ENCODE measurements around the gene PPFIBP2.
A peak's percentile ranks its signal among the peaks of the same experiment; 100 is the strongest.
"Not testable (repeated sequence)": the region's sequence is repeated elsewhere in the genome, so short reads cannot be mapped to it uniquely, and the experiment has no call there.

PPFIBP2 gene

DNA sequence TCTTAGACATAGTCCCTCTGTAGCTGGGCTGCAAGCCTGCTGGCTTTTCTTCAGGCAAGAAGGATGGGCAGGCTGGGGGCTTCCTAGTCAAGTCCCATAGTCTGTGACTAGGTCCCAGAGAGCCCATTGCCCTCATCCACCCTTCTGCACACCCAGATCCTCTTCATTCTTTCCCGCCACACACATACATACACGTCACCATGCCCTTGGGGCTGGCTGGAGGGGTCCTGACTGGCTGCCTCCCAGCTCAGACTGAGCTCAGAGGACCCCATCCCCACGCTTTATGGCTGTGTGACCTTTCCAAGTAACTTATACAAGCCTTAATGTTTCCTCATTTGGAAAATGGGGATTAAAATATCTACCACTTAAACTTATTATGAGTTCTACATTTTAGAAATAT is 13.5 kb upstream of the PPFIBP2 start:
- DNase-seq: no peak

DNA sequence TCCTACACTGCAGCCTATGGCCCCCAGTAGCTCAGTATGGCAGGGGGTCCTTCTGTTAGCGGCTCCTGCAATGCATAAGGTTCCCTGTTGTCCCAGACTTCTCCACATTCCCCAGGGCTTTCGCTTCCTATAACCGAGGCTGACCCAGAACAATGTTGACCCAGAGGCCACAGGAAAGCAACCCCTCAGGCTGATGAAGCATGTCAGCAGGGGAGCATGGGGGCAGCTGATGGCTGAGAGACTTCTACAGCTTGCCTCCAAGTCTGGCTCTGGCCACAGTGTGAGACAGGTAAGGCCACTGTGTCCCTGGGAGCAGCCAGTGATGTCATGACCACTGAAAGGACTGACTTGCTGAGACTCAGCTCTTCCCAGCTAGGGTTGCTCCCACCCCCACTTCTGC is 12.5 kb upstream of the PPFIBP2 start:
- no peak for DNase-seq

DNA sequence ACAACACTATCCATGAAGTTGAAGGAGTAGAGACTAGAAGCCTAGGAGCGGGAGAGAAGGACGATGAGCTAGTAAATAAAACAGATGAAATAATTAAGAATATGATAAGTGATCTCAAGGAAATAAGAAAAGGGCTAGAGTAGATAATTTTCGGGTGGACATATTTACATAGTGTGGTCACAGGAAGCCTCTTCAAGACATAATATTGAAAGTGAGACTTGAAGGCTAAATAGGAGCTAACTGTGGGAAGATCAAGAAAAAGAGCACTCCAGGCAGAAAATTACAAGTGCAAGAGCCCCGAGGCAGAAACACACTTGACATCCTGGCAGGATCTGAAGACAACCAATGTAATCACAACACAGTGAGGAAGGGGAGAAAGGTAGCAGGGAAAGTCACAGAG is 11.9 kb upstream of the PPFIBP2 start:
- no peak for DNase-seq

DNA sequence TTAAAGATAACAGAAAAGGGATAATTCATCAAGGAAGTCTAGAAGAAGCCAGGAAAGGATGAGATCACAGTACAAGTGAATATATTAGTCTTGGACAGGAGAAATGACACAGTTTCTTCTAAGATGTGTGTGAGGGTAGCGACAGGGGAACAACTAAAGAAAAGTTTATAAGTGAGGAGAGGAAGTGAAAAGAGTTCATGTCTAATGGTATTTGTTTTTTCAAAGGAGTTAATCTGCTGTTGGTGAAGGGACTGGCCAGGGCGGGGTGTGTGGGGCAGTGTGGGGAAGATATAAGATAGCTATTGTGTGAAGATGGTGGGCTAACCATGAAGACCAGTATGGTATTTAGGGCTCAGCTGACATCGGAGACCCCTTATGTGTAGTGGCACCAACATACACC is 7.6 kb upstream of the PPFIBP2 start:
- DNase-seq: no peak

DNA sequence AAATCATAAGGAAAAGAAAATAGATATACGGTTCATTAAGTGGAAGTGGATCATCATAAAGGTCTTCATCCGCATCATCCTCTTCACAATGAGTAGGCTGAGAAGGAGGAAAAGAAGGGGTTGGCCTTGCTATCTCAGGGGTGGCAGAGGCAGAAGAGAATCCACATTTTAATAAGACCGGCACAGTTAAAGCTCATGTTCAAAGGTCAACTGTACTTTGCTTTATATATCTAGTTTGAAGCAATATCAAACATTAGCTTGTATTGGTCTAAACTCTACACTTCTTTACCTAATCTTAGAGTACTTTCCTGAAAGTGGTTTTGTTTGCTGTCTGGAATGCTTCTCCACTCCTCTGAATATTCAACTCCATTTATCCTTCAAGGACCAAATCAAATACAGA is 5.7 kb upstream of the PPFIBP2 start:
- DNase-seq: no peak

DNA sequence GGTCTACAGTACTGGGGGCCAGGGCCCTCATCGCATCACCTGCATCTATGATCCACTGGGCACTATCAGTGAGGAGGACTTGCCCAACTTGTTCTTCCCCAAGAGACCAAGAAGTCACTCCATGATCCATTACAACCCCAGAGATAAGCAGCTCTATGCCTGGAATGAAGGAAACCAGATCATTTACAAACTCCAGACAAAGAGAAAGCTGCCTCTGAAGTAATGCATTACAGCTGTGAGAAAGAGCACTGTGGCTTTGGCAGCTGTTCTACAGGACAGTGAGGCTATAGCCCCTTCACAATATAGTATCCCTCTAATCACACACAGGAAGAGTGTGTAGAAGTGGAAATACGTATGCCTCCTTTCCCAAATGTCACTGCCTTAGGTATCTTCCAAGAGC is 3.8 kb upstream of the PPFIBP2 start:
- DNase-seq: no peak

DNA sequence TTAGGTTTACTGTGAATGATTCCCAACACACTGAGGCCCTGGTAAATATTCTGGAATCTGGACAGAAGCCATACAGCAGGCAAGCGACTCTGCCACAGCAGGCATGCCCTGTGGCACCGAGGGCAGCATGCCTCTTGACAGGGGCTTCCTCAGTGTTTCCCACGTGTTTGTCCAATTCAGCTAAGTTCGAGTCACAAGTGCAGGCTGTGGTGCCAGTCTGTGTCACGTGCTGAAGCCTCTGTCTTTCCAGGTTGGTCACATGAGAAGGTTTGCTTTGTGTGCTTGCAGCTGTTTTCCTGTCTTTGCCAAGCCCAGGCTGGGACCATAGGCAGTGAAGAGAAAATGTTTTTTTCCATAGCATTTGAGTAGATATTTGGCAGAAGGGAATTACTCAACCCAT is 2.4 kb upstream of the PPFIBP2 start:
- no peak for DNase-seq

DNA sequence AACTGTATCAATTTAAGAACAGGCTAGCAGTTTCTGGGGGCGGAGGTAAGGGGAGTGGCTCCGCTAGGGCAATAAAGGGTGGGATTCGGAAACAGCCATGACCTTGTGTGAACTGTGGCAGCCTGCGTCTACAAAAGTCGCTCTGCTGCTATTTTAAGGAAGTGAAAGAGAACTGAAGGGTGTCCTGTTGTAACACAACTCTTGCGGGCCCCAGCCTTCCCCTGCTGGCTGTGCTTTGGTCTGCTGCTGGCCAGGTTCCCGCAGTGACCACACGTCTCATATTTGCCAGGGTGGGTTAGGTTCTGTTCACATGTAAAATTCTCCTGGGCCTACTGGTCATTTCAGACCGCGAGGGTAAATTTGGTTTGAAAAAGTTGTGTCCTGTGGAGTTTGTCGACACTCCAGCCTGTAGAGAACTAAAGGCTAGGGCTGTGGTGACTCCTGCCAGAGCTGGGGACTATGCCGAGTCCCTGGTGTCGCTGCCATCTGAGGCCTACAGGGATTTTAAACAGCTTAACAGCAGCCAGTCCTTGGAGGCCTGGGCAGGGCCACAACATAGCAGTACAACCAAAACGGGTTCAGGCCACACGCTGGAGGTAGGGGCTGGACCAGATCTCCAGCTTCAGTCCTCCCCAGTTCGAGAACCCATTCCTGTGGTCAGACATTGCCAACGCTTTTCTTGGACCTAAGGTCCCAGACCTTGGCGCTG is 1.1 kb upstream of the PPFIBP2 start:
- DNase-seq: peak; percentile 37

DNA sequence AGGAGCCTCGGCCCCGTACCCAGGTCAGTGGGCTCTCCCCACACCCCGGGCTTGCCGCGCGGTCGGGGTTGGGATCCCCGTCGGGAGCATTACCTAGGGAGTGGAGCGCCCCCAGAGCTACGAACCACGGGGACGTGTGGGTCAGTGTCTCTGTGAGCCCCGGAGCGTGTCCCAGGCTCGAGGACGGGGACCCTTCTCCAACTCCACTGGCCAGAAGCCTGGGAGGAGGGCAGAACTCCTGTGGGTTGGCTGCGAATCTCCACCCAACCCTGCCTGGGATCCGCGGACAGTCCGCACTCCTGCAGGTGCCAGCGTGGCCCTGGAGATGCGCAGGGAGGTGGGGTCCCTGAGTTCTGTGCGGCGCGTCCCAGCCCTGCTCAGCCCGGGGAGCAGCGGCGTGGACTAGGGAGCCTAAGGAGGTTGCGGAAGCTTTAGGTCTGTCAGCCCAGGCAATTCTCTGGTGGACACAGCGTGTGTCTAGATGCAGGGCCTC is 346 bp downstream of the PPFIBP2 start:
- DNase-seq: no peak

DNA sequence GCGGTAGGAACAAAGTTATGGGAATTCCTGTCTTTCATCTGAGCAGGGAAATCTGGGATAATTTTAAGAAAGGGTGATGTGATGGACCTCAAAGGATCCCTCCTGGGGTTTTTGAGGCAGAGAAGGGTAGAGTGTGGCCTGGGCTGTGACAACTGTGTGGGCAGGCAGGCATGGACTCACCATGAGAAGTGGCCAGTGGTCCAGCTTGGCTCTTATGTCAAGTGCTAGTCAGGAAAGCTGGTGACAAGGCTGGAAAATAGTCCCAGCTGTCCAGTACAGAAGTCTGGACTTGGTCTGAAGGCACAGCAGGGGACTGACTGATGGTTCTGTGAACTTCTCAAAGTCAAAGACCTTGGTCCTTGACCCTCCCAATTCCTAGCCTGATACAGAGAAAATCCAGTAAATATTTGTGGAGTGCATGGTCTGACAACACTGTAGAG is 1.7 kb downstream of the PPFIBP2 start:
- DNase-seq: no peak

DNA sequence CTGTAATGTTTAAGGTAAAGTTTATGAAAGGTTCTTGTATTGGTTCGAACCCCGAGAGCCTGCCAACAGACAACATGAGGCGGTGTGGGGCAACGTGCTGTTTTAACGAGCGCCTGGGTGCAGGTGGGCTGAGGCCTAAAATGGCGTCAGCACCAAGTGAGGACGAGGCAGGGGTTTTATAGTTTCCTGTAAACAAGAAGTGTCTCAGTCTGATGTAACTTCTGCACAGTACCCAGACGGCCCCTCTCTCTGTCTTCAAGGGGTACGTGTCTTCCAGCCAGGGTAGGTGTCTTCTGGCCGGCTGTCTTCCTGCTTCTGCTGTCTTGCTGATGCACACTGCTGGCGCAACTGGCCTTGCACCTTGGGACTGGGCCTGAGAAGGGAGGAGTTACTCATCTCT is 2.7 kb downstream of the PPFIBP2 start:
- DNase-seq: no peak

DNA sequence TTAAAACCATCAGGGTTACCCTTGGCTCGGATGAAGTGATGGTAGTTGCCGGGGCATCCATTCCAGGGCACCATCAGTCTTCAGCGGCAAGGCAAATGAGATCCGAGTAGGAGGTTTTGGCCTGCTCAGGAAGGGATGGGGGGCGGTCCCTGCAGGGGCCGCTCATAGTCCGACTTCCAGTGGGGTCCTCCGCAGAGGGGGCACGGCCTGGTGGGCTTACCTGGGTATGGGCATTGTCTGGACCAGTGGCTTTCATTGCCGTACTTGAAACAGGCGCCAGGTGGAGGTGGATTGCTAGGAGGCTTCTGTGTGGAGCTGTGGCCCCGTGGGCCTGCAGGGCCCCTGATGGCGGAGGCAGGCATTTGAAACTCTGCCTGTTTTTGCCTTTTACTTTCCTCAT is 3.9 kb downstream of the PPFIBP2 start:
- DNase-seq: not testable (repeated sequence)

DNA sequence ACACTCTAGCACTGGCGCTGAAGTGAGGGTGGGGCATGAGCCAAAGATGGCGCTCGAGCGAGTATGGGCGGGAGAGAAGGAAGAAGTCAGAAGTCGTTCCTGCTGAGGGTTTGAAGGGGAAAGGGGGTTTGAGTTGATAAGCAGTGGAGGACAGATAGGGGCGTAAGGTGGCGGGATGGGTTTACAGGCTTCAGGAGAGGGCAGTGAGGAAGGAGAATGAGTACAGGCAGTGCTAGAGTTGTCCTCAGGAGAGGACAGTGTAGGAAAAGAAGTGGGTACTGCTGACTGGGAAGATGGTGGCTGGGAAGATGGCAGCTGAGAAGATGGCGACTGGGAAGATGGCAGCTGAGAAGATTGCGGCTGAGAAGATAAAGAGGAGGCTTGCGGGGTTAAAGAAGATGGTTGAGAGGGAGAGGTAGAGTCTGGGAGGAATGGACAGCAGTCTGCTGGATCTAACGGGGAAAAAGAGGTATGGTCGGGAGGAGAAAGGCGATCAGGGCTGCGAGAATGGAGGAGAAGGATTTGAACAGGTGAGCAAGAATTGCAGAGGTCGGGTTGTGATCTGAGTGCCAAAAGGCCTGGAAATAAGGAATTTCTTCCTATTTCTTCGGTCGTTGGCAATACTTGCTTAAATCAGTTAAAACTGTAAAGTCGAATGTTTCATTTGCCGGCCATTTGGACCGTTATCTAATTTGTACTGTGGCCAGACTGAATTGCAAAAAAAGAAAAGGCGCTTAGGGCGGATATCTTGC is 5.2 kb downstream of the PPFIBP2 start:
- DNase-seq: no peak

DNA sequence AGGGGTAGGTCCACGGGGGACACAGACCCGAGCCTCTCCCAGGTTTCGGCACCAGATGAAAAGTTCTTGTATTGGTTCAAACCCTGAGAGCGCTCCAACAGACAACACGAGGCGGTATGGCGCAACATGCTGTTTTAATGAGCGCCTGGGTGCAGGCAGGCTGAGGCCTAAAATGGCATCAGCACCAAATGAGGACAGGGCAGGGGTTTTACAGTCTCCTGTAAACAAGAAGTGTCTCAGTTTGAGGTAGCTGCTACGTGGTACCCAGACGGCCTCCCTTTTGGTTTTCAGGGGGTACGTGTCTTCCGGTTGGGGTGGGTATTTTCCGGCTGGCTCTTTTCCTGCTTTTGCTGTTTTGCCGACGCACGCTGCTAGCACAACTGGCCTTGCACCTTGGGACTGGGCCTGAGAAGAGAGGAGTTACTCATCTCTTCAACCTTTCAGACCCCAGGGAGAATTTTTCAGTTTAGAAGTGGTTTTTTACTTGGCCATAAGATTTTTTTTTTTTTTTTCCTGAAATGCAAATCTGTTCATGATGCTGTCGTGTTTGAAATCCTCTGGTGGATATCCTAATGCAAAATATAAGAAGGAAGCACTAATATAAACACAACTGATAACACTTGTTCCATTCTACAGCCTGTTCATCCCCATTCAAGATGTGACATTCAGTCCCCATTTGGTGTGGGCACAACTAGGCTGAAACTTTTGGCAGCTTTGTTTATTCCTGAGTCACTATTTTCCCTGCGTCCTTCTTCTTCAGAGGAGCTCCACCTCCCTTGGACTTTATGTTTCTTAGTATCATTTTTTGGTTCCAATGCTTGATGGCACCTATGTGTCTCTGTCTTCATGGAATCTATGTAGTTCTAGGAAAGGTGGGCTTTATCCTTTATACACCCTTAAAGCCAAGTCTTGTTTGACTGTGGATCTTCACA is 6.5 kb downstream of the PPFIBP2 start:
- DNase-seq: no peak

DNA sequence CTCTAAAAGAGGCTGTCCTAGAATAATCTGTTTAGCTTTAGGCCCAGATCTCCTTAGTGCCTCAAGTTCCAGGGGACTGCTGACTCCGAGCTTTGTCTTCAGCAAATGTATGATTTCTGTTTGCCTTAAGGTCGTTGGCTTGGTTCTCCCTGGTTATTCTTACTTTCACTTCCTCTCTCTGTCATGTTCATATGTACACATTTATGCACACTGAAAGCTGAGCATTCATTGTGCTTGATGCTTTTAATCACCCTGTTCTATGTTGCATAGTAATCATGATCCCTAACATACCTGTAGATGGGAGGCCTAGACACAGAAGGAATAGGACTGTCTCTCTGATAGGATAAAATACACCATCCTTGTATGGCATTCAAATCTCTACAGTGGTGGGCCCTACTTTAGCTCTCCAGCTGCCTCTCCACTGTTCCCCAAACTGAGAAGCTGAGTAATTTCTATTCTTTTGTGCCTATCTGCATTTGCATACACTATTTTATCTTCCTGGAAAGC is 7.2 kb downstream of the PPFIBP2 start:
- peak; percentile 20 for DNase-seq

DNA sequence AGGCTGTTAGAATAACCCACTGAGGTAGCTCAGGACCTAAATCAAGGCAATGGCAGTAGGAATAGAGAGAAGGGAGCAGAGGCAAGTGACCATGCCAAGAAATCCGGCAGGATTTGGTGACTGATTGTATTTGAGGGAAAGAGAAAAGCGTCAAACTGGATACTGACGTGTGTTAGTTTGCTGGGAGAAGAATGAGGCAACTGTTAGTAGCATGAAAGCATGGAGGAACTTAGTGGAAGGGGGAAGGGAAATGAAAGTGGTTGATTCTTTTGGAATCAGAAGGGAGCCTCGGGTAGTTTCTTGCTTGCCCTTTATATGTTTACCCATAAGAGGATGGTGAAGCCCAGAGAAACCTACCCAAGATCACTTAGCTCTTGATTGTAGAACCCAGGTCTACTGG is 8.3 kb downstream of the PPFIBP2 start:
- DNase-seq: no peak

DNA sequence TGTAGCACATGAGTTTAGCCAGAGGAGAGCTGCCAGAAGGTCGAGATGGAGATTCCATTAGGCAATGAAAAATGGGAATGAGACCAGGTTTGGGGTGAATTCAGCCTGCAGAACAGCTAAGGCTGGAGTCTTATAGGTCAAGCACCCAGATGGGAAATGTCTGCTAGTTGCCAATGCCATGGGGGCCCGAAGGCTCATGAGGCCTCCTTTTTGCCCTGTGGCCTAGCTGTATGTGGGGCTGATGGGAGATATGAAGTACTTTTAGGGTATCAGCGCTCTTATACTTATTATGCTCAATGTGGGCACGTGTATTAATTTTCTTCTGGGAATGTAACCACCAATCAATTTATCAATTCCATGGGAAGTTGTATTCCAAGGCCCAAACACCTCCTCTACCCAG is 8.7 kb downstream of the PPFIBP2 start:
- no peak for DNase-seq

DNA sequence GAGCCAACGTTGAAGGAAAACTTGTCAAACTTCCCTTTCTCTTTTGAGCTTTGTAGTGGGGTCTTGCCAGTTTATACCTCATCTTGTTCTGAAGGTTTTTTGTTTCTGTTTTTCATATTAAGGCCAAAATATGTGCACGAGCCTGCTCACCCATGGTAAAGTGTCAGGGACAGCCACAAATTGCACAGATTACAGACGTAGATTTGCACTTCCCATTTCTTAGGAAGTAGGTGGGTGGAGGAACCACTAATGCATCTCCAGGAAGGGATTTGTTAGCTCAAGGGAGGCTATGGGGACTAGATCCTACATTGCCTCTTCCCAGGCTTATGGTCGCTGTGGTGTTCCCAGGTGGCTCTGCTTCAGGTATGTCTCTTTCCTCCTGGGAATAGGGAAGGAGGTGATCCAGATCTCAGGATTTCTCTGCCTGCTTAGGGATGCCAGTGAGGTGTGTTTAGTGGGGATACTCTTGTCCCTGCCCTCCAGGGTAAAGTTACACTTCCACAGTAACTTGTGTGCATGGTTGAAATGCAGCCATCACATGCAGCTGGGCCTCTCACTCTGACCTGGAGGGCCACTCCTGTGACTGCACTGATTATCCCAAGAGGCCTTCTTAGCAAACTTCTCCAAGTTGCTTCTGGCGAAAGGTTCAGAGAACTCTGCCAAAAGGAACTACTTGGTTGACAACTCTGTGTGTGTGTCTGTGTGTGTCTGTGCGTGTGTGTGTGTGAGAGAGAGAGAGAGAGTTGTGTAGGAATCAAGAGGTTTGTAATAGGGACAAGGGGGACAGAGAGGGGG is 9.8 kb downstream of the PPFIBP2 start:
- DNase-seq: peak; percentile 34

DNA sequence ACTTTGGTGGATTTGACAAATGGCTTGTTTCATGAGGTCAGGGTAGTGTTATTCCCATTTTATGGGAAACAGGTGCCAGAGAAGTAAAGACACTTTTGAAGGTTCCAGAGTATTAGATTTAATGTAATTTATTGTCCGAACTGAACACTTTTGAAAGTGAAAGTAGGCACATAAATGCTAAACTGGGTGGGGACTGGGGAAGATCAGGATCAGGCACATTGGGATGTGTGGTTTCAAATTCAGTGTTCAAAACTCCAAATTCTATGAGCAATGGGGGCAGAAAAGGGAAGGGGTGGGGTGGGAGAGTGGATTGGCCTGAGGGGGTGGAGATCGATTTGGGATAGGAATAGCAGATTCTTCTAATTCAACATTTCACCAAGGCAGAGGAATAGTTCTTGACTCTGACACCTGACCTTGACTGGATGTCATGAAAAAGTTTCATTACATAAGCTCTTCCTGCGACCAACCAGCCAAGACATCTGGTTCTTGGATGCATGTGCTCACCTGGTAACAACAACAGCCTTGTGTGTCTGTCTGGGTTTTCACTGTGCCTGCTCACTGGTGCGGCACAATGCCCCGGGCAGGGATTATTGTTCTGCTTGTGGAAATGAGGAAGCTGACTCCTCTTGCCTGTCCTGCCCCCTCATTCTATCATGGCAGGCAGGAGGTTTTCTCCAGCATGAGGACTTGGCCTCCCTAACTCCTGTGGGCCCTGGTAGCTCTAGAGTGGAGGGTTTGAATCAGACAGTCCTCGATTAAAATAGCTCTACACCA is 10.8 kb downstream of the PPFIBP2 start:
- peak; percentile 68 for DNase-seq

DNA sequence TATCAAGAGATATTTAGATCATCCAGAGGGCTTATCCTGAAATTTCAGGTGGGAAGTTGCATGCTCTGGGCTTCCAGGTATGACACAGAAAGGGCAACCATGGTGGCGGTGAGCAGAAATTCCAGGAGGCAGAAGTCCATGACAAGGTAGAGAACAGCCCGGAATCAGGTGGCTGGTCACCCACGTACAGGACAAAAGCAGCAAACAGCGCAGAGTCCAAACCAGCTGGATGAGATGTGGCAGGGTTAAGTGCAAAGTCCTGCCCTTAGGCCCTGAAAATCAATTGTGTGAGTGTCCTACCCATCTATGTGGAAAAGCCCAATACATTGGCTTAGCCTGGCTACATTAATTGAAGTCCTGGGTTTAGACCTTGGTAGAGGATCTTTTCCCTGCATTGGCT is 11.6 kb downstream of the PPFIBP2 start:
- DNase-seq: no peak

DNA sequence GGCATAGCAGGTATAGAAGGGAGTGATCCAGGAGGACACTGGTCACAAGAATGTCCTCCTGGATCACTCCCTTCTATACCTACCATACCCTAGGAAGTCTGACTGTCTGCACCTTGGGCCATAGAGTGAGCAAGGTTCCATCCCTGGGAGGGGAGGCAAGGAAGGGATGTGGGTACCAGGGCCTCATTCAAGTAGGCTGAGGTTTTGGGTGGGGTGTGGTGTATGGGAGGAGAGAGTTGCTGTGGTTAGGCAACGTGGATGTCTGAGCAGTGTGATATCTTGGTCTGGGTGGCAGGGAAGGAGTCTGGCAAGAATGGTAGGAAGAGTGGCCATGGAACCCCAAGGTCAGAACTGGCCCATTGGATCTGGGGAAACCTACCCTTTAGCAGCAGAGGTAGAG is 13.2 kb downstream of the PPFIBP2 start:
- DNase-seq: no peak
